Prostate gland (tissue), 2 donors: Measurements from ENCODE around the gene CTBP2.

Experiments
- CTCF ChIP-seq, 4 experiments: fragments of 200-600 bp in 2 of 4; fragments of 450-650 bp in 2 of 4; sonication (generic) in 2 of 4; IDR thresholded peaks; 1 replicate in 3 of 4; 2 replicates in 1 of 4; pipeline ENCODE4 v1.5.1; 2016 to 2019; ENCODE audit warnings: antibody characterized with exemption in 4 of 4, mild to moderate bottlenecking in 2 of 4, moderate library complexity in 2 of 4
- POLR2A ChIP-seq: fragments of 450-650 bp; IDR thresholded peaks from one replicate; pipeline ENCODE4 v1.6.1; 2016; ENCODE audit warnings: antibody characterized with exemption, mild to moderate bottlenecking

GRCh38 chr10:125092564-125093031 is 67.8 kb downstream of the CTBP2 start:
- TF ChIP-seq CTCF (IDR thresholded peaks at IDR 0.05) (no peak), POLR2A (no peak)
